Adrenal gland (tissue), 5 donors: ENCODE results near the gene EFCAB14.
"Not testable (repeated sequence)": the region's sequence is repeated elsewhere in the genome, so short reads cannot be mapped to it uniquely, and the experiment has no call there.

ENCODE experiments used
- POLR2A ChIP-seq, 2 donors: fragments of 450-650 bp; IDR thresholded peaks; one replicate each; pipeline ENCODE4 v1.6.1; 2017; ENCODE audit warnings: antibody characterized with exemption in 2 of 2, mild to moderate bottlenecking in 2 of 2, moderate library complexity in 1 of 2
- TF ChIP-seq, protein P1 (sequence below), 6 experiments: fragments of 450-650 bp in 4 of 6; fragments of 200-600 bp in 2 of 6; sonication (generic) in 1 of 6; IDR thresholded peaks; 1 replicate in 5 of 6; 2 replicates in 1 of 6; pipeline versions ENCODE4 v1.5.1 to v1.8.0; 2016 to 2021; ENCODE audit warnings: antibody characterized with exemption in 6 of 6, mild to moderate bottlenecking in 2 of 6, moderate library complexity in 1 of 6
- donor health status: DM: no; HTN: no; CAD: no.

DNA sequence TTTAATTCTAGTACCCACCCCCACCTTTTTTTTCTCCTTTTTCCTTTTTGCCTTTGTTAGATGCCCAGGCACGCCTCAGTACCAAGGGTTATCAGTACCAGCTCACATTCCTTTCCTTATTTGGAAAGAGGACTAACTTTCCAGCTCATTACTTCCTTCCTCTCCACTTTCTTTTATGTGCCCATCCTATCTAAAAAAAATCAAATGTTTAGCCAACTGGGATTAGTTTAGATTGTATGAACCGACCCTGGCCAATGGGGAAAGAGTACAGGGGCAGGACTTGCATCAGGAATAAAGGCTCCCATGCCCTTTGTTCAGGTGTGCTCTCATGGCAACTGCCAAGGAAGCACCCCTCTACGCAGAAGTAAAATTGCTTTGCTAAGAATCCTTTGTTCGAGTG is 35.8 kb upstream of the EFCAB14 start:
- not testable (repeated sequence) for TF ChIP-seq POLR2A (IDR thresholded peaks at IDR 0.05)
- TF ChIP-seq, protein P1, sequence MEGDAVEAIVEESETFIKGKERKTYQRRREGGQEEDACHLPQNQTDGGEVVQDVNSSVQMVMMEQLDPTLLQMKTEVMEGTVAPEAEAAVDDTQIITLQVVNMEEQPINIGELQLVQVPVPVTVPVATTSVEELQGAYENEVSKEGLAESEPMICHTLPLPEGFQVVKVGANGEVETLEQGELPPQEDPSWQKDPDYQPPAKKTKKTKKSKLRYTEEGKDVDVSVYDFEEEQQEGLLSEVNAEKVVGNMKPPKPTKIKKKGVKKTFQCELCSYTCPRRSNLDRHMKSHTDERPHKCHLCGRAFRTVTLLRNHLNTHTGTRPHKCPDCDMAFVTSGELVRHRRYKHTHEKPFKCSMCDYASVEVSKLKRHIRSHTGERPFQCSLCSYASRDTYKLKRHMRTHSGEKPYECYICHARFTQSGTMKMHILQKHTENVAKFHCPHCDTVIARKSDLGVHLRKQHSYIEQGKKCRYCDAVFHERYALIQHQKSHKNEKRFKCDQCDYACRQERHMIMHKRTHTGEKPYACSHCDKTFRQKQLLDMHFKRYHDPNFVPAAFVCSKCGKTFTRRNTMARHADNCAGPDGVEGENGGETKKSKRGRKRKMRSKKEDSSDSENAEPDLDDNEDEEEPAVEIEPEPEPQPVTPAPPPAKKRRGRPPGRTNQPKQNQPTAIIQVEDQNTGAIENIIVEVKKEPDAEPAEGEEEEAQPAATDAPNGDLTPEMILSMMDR (IDR thresholded peaks at IDR 0.05) = not testable (repeated sequence)
